ENCODE data around the gene TRPM2.
"Not testable (repeated sequence)": the region's sequence is repeated elsewhere in the genome, so short reads cannot be mapped to it uniquely, and the experiment has no call there.

Gene TRPM2

DNA sequence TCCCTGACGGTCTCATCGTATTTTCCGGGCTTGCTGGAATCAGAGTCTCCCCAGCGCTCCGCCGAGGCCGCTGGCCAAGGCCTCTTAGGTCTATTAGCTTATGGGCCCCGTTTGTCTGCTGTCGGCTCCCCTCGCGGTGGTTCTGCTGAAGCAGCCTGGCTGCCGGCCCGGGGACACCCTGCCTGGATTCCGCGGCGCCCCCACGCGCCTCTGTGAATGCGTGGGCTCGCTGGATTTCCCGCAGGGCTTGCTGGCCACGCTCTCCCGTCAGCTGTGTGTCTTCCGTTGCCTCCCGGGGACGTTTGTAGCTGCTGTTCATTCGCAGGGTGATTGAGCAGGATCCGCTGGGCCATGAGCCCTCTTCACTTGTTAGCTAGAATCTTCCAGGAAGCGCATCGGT is 110.3 kb downstream of the TRPM2 start:
- no peak for DNase-seq (ENCODE audit: low read depth)

DNA sequence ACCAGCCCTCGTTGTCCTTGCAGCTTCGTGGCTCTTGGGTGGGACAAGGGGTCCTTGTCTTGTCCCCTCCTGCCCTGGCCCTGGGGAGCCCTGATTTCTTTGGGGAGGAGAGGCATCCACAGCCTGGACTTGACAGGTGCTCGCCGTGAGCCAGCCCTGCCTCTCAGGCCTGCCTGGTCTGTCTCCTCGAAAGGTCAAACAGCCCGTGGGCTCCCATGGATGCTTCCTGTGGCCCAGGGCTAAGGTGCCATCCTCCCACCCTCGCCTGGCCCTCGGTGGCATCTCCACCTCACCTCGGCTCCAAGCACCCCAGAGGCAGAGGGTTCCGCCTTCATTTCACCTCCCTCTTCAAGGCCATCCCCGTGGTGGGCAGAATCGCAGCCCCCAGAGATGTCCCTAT is 110.9 kb downstream of the TRPM2 start:
- no peak for DNase-seq (ENCODE audit: low read depth)

DNA sequence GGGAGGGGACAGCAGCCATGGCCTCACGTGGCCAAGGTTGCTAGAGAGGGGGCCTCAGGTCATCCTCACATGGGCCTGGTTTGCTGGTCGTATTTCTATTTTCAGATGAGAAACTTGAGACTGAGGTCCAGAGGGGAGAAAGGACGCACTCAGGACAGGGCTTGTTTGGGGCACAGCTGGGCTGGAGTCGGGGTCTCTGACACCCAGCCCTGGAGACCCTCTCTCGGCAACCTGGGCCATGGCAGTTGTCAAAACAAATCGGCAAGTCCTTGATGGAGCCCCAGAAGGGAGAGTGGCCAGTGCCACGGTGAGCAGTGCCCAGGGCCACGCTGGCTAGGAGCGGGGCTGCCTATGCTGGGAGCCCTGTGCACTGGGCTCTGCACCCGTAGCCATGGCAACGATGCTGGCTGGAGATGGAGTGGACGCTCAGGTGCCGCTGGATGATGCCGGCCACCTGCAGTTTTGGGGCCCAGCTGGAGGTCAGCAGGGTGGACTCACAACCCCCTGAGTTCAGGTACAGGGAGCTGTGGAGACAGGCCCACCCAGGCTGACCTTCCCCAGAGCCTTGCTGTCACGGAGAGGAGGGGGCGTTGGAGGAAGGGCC is 113.0 kb downstream of the TRPM2 start:
- no peak for DNase-seq (ENCODE audit: low read depth)

DNA sequence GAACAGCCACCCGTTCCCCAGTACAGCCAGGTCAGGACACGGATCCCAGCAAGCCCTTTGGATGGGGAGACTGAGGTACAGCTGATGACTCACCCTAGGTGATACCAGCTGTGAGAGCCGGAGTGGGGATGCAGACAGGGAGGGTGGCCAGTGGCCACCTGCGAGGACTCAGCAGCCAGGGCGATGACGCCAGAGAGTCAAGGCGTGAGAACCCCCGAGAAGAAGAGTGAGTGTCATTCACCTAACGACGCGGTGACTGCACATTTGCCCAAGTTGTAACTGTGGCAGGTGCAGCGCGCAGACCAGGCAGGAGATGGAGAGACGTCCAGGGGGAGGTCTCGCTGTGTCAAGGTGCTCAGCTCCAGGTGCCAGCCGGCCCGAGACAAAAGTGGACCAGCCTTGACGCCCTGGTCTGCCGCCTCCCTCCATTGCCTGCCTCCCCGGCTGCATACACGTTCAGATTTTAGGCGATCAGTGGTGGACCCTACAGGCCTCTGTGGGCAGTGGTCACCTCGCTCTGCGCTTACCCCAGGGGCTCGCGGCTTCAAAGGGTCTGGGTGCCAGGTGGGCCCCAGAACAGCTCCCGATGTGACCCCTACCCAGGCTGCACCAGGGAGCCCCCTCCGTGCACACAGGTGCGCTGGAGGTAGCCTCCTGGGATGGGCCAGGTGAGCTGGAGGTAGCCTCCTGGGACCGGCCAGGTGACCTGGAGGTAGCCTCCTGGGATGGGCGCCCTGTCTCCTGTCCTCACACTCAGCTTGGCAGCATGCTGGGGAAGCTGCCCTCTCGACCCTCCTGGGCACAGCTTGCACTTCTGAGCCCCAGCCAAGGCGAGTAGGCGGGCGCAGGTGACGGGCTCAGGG is 113.8 kb downstream of the TRPM2 start:
- no peak for DNase-seq (ENCODE audit: low read depth)

DNA sequence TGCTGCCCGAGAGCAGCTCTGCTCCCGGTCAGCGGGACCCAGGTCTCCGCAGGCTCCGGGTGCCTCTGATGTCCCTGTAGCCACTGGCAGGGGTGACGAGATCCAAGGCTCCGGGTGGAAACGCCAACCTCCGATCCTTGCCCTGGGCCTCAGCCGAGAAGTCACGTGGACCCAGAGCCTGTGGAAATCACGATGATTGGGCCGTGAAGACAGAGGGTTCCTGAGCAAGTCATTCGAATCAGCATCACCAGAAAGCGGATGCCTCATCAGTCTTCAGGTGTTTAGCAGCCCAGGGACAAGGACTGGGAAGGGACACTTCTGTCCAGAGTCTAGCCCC is 114.4 kb downstream of the TRPM2 start:
- no peak for DNase-seq (ENCODE audit: low read depth)

DNA sequence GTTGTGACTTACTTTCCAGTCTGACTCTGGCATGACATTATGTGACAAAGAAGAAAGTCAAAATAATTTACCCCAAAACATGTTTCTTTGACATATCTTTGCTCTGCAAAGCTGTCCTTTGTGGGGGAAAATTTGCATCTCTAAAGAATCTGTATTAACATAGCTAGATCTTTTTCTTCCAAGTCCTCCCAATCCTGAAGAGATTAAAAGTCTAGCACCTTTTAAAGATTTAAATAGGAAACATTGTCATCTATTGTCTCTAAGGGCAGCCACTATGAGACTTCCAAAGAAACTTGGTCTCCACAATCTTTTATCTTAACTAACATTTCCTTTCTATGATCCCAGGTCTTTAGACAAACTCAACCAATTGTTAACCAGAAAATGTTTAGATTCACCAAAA is 117.9 kb downstream of the TRPM2 start:
- DNase-seq (ENCODE audit: low read depth) = no peak

DNA sequence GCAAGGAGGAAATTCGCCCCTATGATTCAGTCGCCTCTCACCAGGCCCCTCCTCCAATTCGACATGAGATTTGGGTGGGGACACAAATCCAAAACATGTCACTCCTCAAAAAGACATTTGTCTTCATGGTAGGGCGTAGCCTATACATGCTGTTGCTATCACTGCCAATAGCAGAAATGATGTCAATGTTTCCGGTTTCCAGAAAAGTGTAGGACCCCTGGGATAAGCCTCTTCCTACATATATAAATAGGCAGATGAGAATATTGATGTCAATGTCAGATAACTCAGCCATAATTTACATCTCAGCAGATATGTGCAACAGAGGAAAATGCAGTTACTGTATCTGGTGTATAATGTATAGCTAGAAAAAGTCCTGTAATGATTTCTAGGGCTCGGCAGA is 118.6 kb downstream of the TRPM2 start:
- no peak for DNase-seq (ENCODE audit: low read depth)

DNA sequence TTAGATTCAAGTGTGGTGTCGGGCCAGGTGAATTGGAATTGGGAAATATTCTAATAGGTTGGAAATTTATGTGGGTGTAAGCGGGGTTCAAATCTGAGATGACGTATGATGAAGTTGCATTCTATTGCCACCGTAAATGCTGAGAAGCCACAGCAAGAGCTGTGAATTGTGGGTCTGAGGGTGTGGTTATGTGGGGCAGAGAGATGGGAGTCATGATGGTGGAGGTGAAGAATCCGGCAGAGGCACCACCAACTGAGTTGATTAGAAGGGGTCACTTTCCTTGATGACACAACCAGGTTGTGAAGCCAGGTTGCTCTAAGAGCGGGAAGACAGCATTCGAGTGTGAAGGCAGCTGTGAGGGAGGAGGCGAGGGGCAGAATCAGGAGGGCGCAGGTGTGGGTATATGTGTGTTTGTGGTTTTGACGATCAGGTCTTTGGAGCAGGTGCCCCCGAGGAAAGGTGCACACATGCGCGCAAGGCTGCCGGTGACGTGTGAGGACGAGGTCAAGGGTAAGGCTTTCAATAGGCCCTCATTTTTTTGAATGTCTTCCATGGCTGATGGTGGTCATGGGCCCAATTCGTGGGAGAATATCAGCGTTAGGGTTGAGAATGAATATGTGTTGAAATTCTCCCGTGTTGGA is 120.6 kb downstream of the TRPM2 start:
- no peak for DNase-seq (ENCODE audit: low read depth)

DNA sequence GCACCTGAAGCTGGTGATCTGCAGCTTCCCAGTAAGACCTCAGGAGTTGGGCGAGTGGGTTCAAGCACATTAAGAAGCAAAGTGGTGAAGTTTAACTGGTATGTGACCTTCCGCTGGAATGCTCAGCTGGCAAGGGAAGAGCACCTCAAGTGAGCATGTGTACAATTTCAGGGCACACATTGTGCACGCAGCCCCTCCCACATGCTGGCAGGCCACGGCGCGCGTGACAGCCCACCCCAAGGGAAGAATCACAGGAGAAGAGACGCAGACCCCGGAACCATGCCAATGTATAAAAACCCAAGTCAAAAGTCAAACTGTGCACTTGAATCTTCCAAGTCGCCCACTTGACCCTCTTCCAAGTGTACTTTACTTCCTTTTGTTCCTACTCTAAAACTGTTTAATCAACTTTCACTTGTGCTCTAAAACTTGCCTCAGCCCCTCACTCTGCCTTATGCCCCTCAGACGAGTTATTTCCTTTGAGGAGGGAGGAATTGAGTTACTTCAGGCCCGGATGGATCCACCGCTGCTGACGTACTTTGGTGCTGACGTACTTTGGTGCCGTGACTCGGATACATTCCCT is 121.9 kb downstream of the TRPM2 start:
- DNase-seq (ENCODE audit: low read depth) = no peak

DNA sequence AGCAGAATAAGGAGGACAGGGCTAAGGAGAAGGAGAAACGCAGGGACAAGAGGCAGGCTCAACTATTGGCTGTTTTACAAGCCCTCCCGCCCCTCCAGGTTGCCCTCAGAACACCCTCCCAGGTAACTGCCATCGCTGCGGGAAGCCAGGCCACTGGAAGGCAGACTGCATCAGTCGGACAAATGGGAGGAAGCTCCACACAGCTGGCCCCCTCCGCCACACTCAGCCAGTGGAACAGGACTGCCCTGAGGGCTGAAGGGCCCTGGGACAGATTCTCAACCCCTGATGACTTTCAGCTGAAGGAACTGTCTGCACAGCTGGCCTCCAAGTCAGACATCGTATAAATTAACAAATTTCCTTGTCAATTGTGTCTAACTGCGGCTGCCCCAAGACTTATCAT is 123.7 kb downstream of the TRPM2 start:
- no peak for DNase-seq (ENCODE audit: low read depth)

DNA sequence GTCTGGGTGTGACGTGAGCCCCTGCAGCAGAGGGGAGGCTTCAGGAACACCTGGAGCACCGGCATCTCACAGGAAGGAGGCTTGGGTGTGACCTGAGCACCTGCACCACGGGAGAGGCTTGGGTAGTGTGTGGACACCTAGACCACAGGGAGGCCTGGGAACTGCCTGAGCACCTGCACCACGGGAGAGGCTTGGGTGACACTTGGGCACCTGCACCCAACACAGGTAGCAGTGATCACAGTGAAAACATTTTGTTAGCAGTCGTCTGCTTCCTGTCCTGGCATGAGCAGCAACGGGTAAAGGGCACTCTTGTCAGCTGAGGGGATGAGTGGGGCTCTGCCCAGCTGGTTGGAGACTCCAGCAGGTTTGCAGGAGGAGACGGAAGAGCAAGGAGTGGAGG is 124.3 kb downstream of the TRPM2 start:
- DNase-seq (ENCODE audit: low read depth) = no peak

DNA sequence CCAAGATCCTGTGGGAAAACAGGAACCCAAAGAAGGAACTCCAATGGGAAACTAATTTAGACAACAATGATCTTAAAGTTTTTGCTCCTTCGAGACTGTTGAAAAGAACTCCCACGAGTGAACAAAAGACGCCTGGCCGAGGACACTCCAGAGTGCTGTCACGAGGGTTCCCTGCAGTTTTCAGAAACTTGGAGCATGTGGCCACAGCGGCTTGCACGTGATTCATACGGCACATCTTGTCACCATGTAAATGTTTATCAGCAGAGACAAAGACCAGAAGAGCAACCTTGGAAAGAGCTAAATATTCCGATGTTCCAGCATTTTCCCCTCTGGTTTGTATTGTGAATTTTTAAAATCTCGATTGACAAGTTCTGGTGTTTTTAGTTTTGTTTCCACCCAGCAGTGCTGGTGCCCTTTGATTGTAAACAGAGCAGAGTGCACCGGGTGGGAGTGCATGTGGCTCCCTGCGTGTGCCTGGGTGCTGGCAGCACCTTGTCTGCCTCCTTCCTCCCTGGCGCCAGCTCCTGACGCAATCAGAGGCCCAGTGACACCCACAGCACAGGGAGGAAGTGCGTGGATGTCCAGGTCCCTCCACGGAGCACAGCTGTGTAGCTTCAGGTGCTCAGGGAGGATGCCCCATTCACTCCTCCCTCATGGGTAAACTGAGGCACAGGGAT is 124.8 kb downstream of the TRPM2 start:
- DNase-seq (ENCODE audit: low read depth) = no peak

DNA sequence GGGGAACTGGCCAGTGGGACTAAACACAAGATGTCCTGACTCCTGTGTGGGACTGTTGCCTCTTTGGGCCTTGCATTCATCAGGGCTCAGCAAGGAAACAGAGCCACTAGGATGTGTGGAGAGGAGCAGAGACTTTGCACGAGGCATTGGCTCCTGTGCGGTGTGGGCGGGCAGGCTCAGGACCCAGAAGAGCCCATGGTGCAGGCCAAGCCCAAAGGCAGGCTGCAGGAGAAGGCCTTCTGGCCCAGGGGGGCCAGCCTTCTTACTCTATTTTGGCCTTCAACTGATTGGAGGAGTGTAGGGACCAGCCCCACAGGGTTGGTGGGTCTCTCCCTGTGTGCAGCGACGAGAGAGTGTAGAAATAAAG is 125.4 kb downstream of the TRPM2 start:
- no peak for DNase-seq (ENCODE audit: low read depth)

DNA sequence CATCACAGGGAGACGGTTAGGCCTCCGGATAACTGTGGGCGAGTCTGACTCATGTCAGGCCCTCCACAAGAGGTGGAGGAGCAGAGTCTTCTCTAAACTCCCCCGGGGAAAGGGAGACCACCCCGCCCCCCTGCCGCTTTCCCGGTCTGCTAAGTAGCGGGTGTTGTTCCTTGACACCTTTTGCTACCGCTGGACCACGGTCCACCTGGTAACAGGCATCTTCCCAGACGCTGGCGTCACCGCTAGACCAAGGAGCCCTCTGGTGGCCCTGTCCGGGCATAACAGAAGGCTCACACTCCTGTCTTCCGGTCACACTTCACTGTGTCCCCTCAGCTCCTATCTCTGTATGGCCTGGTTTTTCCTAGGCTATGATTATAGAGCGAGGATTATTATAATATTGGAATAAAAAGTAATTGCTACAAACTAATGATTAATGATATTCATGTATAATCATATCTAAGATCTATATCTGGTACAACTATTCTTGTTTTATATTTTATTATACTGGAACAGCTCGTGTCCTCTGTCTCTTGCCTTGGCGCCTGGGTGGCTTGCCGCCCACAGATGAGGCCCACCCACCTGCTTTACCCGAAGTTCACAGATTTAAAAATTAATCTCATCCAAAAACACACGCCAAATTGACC is 126.3 kb downstream of the TRPM2 start:
- not testable (repeated sequence) for DNase-seq (ENCODE audit: low read depth)

DNA sequence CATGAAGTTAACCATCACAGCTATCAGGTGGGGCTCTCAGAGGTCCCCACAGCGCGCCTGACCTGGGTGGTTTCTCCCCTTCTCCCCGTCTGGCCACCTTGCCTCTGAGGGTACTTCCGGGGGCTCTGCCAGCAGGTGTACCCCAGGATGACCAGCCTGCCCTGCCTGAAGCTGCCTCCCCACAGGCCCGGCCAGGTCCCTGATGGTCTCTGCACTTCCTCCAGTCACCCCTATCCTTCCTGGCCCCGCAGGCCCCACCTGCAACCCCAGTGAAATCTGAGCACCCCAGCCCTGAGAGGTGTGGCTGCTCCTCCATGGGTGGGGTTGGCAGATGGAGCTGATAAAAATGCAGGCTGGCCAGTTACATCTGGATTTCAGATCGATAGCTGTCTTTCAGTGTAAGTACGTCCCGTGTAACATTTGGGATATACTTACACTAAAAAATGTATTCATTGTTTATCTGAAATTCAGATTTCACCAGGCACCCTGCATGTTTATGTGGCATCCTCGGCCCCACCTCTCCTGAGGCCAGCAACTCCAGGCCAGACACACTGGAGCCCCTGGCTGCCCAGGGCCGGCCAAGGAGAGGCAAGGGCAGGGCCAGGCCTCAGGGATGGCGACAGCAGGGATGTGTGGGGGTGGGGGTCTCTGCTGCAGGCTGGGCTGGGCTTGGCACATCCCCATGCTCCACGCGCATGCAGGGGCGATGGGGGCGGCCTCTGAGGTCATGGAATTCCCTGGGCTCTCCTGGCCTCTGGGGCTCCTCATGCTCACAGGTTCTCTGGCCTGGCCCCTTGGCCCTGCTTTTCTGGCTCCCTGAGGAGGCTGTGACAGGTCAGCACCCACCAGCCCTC is 127.0 kb downstream of the TRPM2 start:
- DNase-seq (ENCODE audit: low read depth) = no peak

DNA sequence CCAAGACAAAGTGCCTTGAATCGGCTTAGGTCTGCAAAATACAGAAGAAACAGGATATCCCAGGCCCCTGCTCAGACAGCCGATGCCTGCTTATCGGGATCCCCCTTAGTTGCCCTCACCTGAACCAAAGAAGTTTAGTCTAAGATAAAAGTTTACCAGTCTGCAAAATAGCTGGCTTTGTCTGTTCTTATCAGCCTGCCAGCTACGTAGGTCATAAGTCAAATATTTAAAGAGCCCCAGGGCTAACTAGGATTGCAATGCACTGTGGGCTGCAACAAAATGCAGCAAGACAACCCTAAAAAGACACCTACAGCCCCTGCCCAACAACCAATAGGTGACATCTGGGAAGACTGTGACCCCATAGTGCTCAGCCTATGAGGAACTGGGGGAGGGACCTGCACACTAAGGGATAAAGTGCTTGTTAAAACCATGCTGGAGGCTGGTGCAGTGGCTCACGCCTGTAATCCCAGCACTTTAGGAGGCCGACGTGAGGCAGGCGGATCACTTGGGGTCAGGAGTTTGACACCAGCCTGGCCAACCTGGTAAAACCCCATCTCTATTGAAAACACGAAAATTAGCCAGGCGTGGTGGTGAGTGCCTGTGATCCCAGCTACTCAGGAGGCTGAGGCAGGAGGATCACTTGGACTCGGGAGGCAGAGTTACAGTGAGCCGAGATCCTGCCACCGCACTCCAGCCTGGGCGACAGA is 129.3 kb downstream of the TRPM2 start:
- no peak for DNase-seq (ENCODE audit: low read depth)

DNA sequence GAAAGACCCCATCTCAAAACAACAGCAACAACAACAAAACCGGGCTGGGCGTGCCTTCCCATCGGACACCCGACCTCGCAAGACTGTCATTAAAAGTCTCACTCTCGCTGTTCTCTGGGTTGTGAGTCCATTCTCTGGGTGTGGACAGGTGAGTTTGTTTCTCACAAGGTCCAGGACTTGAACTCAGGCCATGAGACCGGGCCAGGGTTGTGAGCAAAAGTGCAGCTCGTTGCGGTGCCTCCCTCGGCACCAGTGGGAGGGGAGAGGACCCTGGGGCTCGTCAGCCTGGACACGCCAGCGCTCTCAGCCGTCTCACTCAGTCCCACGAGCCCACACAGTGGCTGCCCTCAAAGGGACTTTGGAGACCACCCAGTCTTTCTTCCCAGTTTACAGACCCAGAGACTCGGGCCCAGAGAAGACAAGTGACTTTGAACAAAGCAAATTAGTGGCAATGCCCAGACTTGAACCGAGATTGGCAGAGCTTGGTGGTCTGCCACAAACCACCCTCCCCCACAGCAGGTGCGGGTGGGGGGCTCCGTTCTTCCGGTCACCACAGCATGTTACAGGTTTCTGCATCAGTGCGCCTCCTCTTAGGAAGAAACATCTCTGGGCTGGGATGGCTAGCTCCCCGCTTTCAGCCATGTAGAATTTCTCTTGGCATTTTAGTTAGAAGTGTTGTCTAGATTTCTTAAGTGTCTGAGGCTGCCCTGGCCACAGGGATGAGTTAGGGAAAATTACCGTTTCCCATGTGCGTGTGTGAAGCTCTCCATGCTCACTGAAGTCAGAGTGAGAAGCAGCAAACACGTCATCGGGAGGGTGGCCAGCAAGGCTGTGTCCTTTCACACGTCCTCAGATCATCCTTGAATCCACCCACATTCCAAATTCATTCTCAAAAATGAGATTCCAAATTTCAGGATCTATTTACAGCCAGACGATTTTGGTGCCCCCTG is 130.1 kb downstream of the TRPM2 start:
- no peak for DNase-seq (ENCODE audit: low read depth)

DNA sequence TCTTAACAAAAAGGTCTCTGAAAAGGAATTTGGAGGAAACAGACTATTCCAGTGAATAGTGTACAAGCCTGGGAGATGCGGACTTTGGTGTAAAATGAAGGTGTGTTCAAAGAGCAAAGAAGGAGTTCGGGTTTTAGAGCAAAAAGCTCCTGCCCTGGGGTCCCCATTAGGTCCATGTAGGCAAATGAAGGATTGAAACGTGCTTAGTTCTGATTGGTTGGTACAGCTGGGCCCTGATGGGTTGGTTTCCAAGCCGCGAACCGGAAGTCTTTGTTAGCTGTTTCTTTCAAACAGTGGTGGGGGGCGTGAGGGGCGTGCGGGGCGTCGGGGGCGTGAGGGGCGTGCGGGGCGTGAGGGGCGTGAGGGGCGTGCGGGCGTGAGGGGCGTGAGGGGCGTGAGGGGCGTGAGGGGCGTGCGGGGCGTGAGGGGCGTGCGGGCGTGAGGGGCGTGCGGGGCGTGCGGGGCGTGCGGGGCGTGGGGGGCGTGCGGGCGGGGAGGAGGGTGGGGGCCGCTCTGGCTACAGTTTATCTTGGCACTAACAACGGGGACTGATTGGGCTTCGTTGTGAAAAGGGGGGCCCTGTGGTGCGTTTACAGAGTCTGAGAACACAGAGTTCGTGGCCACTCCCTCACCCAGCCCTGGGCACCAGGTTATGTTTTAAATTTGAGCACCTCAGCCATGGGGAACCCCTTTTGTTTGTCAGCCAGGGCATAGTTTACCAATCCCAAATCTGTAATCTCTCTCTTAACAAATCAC is 131.3 kb downstream of the TRPM2 start:
- no peak for DNase-seq (ENCODE audit: low read depth)

Measured in fibroblast of gingiva (primary cell).